SH-SY5Y (cell line): ENCODE data around the gene KRT9.

Source experiments
- GATA2 ChIP-seq: IDR thresholded peaks from 2 replicates; pipeline ENCODE4 v1.6.1; 2011; ENCODE audit warnings: mild to moderate bottlenecking, low read depth, low read length
- GATA3 ChIP-seq: IDR thresholded peaks from 2 replicates; pipeline ENCODE4 v1.6.1; 2011; ENCODE audit warnings: low read depth, mild to moderate bottlenecking, low read length, moderate library complexity

DNA sequence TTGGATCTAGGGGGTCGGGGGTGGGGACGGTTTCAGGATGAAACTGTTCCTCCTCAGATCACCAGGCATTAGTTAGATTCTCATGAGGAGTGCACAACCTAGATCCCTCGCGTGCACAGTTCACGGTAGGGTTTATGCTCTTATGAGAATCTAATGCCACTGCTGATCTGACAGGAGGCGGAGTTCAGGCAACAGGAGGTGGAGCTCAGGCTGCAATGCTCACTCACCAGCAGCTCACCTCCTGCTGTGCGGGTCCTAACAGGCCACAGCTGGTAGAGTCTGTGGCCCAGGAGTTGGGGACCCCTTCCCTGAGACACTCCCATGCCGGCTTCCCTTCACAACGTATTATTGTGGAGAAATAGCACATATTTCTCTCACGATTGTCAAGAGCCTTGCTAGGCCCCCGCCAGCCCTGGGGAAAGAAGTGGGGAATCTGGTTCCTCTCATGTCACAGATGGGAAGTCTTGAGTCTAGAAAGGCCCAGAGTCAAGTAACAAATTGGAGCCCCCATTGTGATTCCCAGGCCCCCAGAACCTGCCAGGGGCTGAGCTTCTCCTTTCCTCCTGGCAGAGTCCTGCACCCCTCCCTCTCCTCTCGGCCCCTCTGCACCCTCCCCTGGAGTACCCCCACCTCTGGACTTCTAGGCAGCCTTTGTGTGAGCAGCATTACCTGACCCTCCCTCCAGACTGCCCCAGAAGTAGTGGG lies 20.9 kb upstream of the KRT9 start:
- TF ChIP-seq GATA2: no peak
- TF ChIP-seq GATA3: no peak
